Osteocyte (in vitro differentiated cells): Measurements from ENCODE around the gene SENP5. TPM values are rescaled to one million over a fixed set of nuclear protein-coding genes. Genes with fewer than 3 reads are reported as not detected.
"Not testable (repeated sequence)": the region's sequence is repeated elsewhere in the genome, so short reads cannot be mapped to it uniquely, and the experiment has no call there.

Experiments
- DNase-seq: peaks from one replicate; pipeline ENCODE4 v3.0.0; 2021; ENCODE audit warnings: mixed read lengths; ENCODE audit not compliant: unreplicated experiment; ENCODE audit errors: extremely low spot score
- H3K27ac Mint-ChIP-seq: one replicate; pipeline ENCODE4 v1.8.0; 2021; ENCODE audit warnings: mild to moderate bottlenecking, mixed read lengths; ENCODE audit not compliant: unreplicated experiment
- H3K27me3 Mint-ChIP-seq: one replicate; pipeline ENCODE4 v1.8.0; 2021; ENCODE audit warnings: mixed read lengths; ENCODE audit not compliant: unreplicated experiment
- H3K36me3 Mint-ChIP-seq: one replicate; pipeline ENCODE4 v1.8.0; 2021; ENCODE audit warnings: mixed read lengths; ENCODE audit not compliant: unreplicated experiment
- H3K4me1 Mint-ChIP-seq: one replicate; pipeline ENCODE4 v1.8.0; 2021; ENCODE audit warnings: mixed read lengths; ENCODE audit not compliant: unreplicated experiment
- H3K4me3 Mint-ChIP-seq: one replicate; pipeline ENCODE4 v1.8.0; 2021; ENCODE audit warnings: mild to moderate bottlenecking, moderate library complexity, mixed read lengths; ENCODE audit not compliant: unreplicated experiment
- H3K9me3 Mint-ChIP-seq: one replicate; pipeline ENCODE4 v1.8.0; 2021; ENCODE audit warnings: mixed read lengths; ENCODE audit not compliant: unreplicated experiment
- total RNA-seq: library from RNA; stranded (reverse); gene quantifications from 2 replicates; pipeline ENCODE4 v1.2.1, GENCODE V29; 2021
- TF ChIP-seq, protein P1 (sequence below): fragments of 200-600 bp; sonication (generic); IDR thresholded peaks from 2 replicates; pipeline ENCODE4 v1.5.0; 2021; ENCODE audit warnings: antibody characterized with exemption, mild to moderate bottlenecking, moderate library complexity

Gene SENP5
- total RNA-seq, 1 donor from 2014 or later = 35.9 TPM

DNA sequence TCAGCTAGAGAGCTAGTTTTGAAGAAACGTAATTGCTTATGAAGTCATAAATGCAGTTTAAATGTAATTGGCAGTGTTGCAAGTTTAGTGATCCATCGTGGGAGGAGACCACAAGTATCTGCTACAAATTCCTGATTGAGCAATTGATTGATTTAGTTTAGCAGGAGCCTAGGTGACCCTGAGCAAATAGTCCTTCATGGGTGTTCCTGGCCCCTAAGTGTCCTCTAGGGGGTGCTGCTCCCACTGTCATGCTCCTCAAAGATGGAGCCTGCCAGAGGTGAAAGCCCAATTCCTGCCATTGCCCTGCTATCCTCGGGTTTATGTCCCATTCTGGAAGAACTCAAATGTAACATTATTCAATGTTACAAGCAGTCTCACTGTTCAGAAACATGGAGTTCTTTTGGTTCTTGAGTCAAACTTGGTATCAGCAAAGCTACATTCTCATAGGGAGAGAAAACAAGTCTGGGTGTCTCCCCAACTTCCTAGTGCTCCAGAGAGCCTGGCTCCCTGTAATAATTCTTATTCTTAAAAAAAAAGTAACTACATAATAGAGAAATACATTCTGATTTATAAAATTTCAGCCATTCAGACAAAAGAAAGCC lies 29.8 kb upstream of the SENP5 start:
- Mint-ChIP-seq H3K4me3 (no peak overlapping the region), H3K27ac (no peak overlapping the region), H3K9me3 (no peaks in the 10 kb centered on the region), H3K36me3 (peaks cover 2% of the 10 kb centered on the region), H3K27me3 (no peaks in the 10 kb centered on the region), H3K4me1 (no peaks in the 10 kb centered on the region)
- TF ChIP-seq, protein P1, sequence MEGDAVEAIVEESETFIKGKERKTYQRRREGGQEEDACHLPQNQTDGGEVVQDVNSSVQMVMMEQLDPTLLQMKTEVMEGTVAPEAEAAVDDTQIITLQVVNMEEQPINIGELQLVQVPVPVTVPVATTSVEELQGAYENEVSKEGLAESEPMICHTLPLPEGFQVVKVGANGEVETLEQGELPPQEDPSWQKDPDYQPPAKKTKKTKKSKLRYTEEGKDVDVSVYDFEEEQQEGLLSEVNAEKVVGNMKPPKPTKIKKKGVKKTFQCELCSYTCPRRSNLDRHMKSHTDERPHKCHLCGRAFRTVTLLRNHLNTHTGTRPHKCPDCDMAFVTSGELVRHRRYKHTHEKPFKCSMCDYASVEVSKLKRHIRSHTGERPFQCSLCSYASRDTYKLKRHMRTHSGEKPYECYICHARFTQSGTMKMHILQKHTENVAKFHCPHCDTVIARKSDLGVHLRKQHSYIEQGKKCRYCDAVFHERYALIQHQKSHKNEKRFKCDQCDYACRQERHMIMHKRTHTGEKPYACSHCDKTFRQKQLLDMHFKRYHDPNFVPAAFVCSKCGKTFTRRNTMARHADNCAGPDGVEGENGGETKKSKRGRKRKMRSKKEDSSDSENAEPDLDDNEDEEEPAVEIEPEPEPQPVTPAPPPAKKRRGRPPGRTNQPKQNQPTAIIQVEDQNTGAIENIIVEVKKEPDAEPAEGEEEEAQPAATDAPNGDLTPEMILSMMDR = peak; percentile 55
- DNase-seq = no peak

DNA sequence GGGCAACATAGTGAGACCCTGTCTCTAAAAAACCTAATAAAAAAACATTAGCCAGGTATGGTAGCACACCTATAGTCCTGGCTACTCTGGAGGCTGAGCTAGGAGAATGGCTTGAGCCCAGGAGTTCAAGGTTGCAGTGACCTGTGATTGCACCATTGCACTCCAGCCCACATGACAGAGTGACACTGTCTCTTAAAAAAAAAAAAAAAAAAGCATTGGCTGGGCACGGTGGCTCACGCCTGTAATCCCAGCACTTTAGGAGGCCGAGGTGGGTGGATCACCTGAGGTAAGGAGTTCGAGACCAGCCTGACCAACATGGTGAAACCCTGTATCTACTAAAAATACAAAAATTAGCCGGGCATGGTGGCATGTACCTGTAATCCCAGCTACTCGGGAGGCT lies 28.4 kb upstream of the SENP5 start:
- not testable (repeated sequence) for DNase-seq, H3K4me1 Mint-ChIP-seq, H3K9me3 Mint-ChIP-seq, H3K4me3 Mint-ChIP-seq, H3K27me3 Mint-ChIP-seq, H3K27ac Mint-ChIP-seq, H3K36me3 Mint-ChIP-seq

DNA sequence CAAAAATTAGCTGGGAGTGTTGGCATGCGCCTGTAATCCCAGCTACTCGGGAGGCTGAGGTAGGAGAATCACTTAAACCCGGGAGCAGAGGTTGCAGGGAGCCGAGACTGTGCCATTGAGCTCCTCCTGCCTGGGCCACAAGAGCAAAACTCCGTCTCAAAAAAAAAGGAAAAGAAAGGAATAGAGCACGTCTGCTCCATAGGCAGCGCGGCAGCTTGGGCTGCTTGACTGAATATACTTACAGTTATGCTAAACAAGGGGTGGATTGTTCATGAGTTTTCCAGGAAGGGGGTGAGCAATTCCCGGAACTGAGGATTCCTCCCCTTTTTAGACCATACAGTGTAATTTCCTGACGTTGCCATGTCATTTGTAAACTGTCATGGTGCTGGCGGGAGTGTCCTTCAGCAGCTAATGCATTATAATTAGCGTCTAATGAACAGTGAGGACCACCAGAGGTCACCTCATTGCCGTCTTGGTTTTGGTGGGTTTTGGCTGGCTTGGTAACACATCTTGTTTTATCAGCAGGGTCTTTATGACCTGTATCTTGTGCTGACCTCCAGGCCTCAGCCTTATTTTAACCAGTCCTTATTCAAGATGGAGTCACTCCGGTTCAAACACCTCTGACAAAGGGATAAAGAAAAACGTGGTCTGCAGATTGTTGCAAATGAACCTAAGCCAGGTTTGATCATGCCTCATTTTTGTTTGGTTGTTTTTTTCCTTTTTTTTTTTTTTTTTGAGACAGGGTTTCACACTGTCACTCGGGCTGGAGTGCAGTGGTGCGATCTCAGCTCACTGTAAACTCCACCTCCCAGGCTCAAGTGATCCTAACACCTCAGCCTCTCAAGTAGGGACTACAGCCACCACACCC lies 24.9 kb upstream of the SENP5 start:
- no peaks in the 10 kb centered on the region for H3K27me3 Mint-ChIP-seq
- TF ChIP-seq, protein P1 = no peak
- peaks cover 3% of the 10 kb centered on the region for H3K4me1 Mint-ChIP-seq
- no peak overlapping the region for H3K27ac Mint-ChIP-seq
- H3K36me3 Mint-ChIP-seq = no peaks in the 10 kb centered on the region
- no peaks in the 10 kb centered on the region for H3K9me3 Mint-ChIP-seq
- DNase-seq = no peak
- no peak overlapping the region for H3K4me3 Mint-ChIP-seq

DNA sequence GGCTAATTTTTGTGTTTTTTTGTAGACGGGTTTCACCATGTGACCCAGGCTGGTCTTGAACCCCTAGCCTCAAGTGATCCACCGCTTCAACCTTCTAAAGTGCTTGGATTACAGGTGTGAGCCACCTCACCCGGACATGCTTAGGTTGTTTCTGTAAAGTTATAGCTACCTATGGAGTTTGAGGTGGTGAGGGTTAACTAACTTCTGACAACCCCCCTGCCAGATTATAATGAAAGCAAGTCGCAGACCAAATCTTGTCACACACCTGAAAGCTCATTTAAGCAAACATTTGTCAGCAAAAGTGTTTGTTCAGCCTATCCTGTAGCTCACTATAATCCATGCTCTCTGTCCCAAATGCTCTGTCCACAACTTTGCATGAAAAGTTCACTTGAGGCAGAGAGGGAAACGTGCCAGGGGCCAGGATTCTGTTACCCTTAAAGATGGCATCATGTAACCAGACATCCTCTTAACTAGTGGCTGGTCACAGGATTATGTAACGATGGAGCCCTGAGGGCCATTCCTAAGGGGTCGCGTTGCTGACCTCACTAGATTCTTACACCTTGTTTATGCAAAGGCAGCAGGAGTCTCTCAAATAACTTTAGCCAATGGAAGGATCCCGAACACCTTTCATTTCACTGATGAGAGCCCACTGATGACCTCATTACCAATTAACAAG lies 24.1 kb upstream of the SENP5 start:
- DNase-seq = no peak
- TF ChIP-seq, protein P1 = no peak
- no peak overlapping the region for H3K4me3 Mint-ChIP-seq
- H3K4me1 Mint-ChIP-seq = peaks cover 3% of the 10 kb centered on the region
- no peak overlapping the region for H3K27ac Mint-ChIP-seq
- H3K9me3 Mint-ChIP-seq = no peaks in the 10 kb centered on the region
- H3K36me3 Mint-ChIP-seq = no peaks in the 10 kb centered on the region
- no peaks in the 10 kb centered on the region for H3K27me3 Mint-ChIP-seq

DNA sequence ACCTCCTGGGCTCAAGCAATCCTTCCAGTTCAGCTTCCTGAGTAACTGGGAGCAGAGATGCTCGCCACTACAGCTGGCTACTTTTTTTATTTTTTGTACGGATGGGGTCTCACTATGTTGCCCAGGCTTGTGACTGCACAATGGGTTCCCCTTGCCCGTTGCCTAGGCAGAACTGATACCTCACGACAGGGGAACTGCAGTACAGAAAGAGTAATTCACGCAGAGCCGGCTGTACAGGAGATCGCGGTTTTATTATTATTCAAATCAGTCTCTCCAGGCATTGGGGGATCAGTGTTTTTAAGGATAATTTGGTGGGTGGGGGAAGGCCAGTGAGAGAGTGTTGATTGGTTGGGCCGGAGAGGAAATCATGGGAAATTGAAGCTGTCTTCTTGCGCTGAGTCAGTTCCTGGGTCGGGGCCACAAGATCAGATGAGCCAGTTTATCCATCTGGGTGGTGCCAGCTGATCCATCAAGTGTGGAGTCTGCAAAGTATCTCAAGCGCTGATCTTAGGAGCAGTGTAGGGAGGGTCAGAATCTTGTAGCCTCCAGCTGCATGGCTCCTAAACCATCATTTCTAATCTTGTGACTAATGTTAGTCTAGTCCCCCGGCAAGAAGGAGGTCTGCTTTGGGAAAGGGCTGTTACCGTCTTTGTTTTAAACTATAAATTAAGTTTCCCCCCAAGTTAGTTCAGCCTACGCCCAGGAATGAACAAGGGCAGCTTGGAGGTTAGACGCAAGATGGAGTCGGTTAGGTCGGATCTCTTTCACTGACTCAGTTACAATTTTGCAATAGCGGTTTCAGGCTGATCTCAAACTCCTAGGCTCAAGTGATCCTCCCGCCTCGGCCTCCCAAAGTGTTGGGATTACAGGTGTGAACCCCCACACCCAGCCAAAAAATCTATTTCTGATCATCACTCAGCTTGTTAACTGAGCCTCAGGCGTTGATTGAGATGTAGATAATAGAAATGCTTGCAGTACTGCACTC lies 23.2 kb upstream of the SENP5 start:
- not testable (repeated sequence) for H3K9me3 Mint-ChIP-seq, H3K27ac Mint-ChIP-seq, H3K4me3 Mint-ChIP-seq, DNase-seq, H3K36me3 Mint-ChIP-seq, H3K27me3 Mint-ChIP-seq, H3K4me1 Mint-ChIP-seq

DNA sequence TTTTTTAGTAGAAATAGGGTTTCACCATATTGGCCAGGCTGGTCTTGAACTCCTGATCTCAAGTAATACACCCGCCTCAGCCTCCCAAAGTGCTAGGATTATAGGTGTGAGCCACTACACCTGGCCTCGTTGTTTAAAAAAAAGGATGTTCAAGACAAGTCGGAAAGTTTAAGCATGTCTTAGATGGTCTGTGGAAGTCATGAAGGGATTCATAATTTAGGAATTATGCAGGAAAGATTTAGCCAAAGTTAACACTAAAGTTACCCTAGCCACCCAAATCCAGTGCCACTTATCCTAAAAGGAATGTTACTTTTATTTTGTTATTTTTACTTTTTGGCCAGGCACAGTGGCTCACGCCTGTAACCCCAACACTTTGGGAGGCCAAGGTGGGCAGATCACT lies 19.3 kb upstream of the SENP5 start:
- not testable (repeated sequence) for H3K4me1 Mint-ChIP-seq, H3K27ac Mint-ChIP-seq, H3K4me3 Mint-ChIP-seq, H3K27me3 Mint-ChIP-seq, H3K36me3 Mint-ChIP-seq, DNase-seq, H3K9me3 Mint-ChIP-seq
